Activated CD4-positive, alpha-beta T cell treated with anti-CD3 and anti-CD28 coated beads, Interleukin-2, amount 10 ng/mL, durations not matched to agents 7 days and 5 days (primary cell): ENCODE results near the gene SH3TC1. TPM values are rescaled to one million over a fixed set of nuclear protein-coding genes. Genes with fewer than 3 reads are reported as not detected.

ENCODE experiments used
- CTCF ChIA-PET: fragments of 350-600 bp; sonication (Branson Sonifier 250); formaldehyde crosslinking; loops from one replicate; lab custom pipeline; 2021; ENCODE audit warnings: antibody characterized with exemption; lab: Charles Lee
- POLR2A ChIA-PET: fragments of 350-600 bp; sonication (Branson Sonifier 250); formaldehyde crosslinking; loops from one replicate; lab custom pipeline; 2021; ENCODE audit warnings: antibody characterized with exemption; lab: Charles Lee
- DNase-seq: peaks from one replicate; pipeline ENCODE4 v3.0.0-alpha.2; 2020
- H3K27ac Mint-ChIP-seq: one replicate; pipeline ENCODE4 v1.8.0; 2021; ENCODE audit warnings: mild to moderate bottlenecking, moderate library complexity, mixed read lengths
- H3K27me3 Mint-ChIP-seq: one replicate; pipeline ENCODE4 v1.8.0; 2021; ENCODE audit warnings: mixed read lengths
- H3K36me3 Mint-ChIP-seq: one replicate; pipeline ENCODE4 v1.8.0; 2021; ENCODE audit warnings: low read depth, mixed read lengths
- H3K4me1 Mint-ChIP-seq: one replicate; pipeline ENCODE4 v1.8.0; 2021; ENCODE audit warnings: mixed read lengths
- H3K4me3 Mint-ChIP-seq: one replicate; pipeline ENCODE4 v1.8.0; 2021; ENCODE audit warnings: mild to moderate bottlenecking, moderate library complexity, mixed read lengths
- H3K9me3 Mint-ChIP-seq: one replicate; pipeline ENCODE4 v1.8.0; 2021; ENCODE audit warnings: mixed read lengths
- total RNA-seq, 2 experiments: library from RNA; stranded (reverse); gene quantifications; one replicate each; pipeline ENCODE4 v1.2.3, GENCODE V29; 2021

Gene SH3TC1
- total RNA-seq, 2 experiments from 2014 or later: 8.2 to 10.8 TPM

DNA sequence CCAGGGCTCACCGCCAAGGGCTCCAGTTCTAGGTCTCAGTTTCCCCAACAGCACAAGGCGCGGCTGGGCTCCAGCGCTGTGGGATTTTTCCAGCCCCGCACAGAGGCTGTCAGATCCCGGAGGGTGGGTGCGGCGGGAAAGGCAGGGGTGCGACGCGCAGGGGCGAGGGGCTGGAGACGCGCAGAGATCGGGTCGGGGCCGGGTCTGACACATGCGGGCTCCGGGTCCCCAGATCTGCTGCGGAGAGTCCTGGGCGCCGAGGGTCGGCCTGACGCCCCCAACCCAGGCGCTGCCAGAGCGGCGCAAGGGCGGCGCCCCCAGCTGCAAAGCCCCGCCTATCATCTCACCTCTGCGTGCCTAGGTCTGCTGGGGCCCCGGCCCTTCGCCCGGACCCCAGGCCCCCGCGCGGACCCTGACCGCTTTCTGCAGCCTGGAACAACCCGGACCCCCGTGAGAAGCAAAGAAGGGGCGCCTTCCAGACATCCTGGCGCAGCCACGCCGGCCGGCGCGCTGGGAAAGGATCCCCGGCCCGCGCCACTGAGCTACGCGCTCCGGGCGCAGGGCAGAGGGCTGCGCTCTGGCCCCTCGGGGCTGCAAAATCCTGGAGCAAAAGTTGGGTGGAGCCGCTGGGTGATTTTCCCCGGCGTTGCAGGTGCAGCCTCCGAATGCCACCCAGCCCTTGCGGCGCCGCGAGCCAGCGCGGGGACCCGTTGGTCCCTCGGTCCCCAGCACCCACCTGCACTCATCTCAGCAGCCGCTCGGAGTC is 41.0 kb upstream of the SH3TC1 start:
- peak overlapping the region; percentile 52 for H3K4me3 Mint-ChIP-seq
- no peak for DNase-seq
- H3K4me1 Mint-ChIP-seq: peaks cover 11% of the 10 kb centered on the region
- no peak overlapping the region for H3K27ac Mint-ChIP-seq
- ChIA-PET POLR2A (no interaction called here), CTCF (interaction anchor here (0.6 to 2.1 kb wide), 5 partner anchors 9 to 18 kb away, joined by 3 to 6 read pairs (median 3); no protein-coding TSS in a partner anchor)
- H3K9me3 Mint-ChIP-seq: no peaks in the 10 kb centered on the region
- peaks cover 3% of the 10 kb centered on the region for H3K36me3 Mint-ChIP-seq
- H3K27me3 Mint-ChIP-seq: peaks cover 15% of the 10 kb centered on the region

- Mint-ChIP-seq H3K36me3 (peaks cover 3% of the 10 kb centered on the region), H3K27me3 (peaks cover 15% of the 10 kb centered on the region), H3K27ac (peak within 1 kb of the TSS; percentile 81), H3K4me3 (peak within 1 kb of the TSS; percentile 88), H3K4me1 (peaks cover 11% of the 10 kb centered on the region), H3K9me3 (no peaks in the 10 kb centered on the region)
- ChIA-PET CTCF (interaction anchor here (0.6 to 2.1 kb wide), 6 partner anchors 8 to 19 kb away, joined by 3 to 6 read pairs (median 3); no protein-coding TSS in a partner anchor), POLR2A (interaction anchor here (0.6 kb wide), 1 partner anchor 18 kb away, joined by 3 read pairs; no protein-coding TSS in a partner anchor)
- DNase-seq: peak; percentile 98
These were observed 40.2 kb upstream of the SH3TC1 start, which contains the start of gene ABLIM2 for GRCh38 chr4:8158710-8159536. TSS of gene ABLIM2 (minus strand) at chr4:8158813. CDS start at chr4:8158689, 124 bp downstream.

- CTCF ChIA-PET: interaction anchor here (1.2 to 2.1 kb wide), 4 partner anchors 11 to 19 kb away, joined by 3 to 6 read pairs (median 4); no protein-coding TSS in a partner anchor
- DNase-seq: no peak
- peak overlapping the region; percentile 88 for H3K4me3 Mint-ChIP-seq
- no peak overlapping the region for H3K27ac Mint-ChIP-seq
- H3K36me3 Mint-ChIP-seq: peaks cover 3% of the 10 kb centered on the region
- peaks cover 15% of the 10 kb centered on the region for H3K27me3 Mint-ChIP-seq
- H3K4me1 Mint-ChIP-seq: peaks cover 11% of the 10 kb centered on the region
- no peaks in the 10 kb centered on the region for H3K9me3 Mint-ChIP-seq
- POLR2A ChIA-PET: interaction anchor here (0.6 kb wide), 1 partner anchor 17 kb away, joined by 3 read pairs; no protein-coding TSS in a partner anchor
These were observed 39.4 kb upstream of the SH3TC1 start for GRCh38 chr4:8159537-8160232.

DNA sequence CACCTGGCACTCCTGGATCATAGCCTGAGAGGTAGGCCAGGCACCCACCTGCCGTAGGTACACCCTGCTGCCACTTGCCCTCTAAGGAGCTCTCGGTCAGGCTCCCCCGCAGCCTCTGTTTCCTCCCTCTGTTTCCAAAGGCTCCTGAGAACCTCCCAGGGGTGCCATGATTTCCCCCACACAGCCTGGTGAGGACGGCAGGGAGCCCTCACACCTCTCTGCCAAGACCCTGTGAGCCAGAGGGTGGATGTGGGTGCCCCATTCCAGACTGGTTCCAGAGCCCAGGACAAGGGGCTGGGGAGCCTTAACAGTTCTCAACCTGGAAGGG is 38.9 kb upstream of the SH3TC1 start:
- Mint-ChIP-seq H3K9me3 (no peaks in the 10 kb centered on the region), H3K4me1 (peaks cover 11% of the 10 kb centered on the region), H3K27me3 (peaks cover 15% of the 10 kb centered on the region), H3K36me3 (peaks cover 3% of the 10 kb centered on the region), H3K27ac (no peak overlapping the region), H3K4me3 (peak overlapping the region; percentile 88)
- ChIA-PET POLR2A (no interaction called here), CTCF (interaction anchor here (2.1 kb wide), 1 partner anchor 16 kb away, joined by 6 read pairs; no protein-coding TSS in a partner anchor)
- no peak for DNase-seq

DNA sequence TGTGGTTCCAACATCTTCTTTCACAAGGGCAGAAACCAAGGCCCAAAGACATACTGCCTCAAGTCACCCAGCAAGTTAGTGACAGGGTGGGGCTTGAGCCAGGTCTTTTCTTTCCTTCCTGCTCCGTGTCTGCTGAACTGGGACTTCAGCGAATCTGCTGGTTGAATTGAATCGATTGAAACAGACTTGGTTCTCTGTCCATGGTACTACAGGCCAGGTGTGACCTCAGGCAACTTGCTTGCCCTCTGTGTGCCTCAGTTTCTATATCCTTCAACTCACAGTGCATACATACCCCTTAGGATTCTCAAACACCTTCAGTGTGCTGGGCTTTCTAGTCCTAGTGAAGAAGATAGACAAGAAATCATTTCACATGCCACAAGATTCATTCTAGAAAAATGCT is 38.5 kb upstream of the SH3TC1 start:
- POLR2A ChIA-PET: no interaction called here
- Mint-ChIP-seq H3K9me3 (no peaks in the 10 kb centered on the region), H3K27ac (no peak overlapping the region), H3K4me1 (peaks cover 11% of the 10 kb centered on the region), H3K27me3 (peaks cover 15% of the 10 kb centered on the region), H3K4me3 (peak overlapping the region; percentile 14), H3K36me3 (peaks cover 3% of the 10 kb centered on the region)
- DNase-seq: no peak
- CTCF ChIA-PET: no interaction called here

DNA sequence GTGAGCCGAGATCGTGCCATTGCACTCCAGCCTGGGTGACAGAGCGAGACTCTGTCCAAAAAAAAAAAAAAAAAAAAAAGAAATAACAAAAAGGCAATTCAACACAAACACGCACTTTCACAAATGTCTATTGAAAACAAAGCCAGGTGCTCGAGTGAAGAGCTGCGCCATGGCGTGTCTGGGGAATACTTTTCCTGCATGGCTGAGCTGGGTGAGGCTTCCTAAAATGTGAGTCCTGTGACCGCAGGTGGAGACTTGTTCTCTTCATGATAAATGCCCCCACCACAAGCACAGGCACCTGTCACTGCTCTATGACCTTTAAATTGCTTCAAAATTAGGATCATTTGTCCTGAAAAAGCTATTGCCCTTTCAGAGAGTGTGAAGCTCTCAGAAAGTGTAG is 36.5 kb upstream of the SH3TC1 start:
- POLR2A ChIA-PET: no interaction called here
- H3K4me1 Mint-ChIP-seq: peaks cover 11% of the 10 kb centered on the region
- DNase-seq: no peak
- CTCF ChIA-PET: interaction anchor here (0.7 kb wide), 1 partner anchor 14 kb away, joined by 3 read pairs; no protein-coding TSS in a partner anchor
- H3K4me3 Mint-ChIP-seq: no peak overlapping the region
- H3K36me3 Mint-ChIP-seq: peaks cover 3% of the 10 kb centered on the region
- H3K27me3 Mint-ChIP-seq: peaks cover 8% of the 10 kb centered on the region
- H3K27ac Mint-ChIP-seq: no peak overlapping the region
- H3K9me3 Mint-ChIP-seq: no peaks in the 10 kb centered on the region

DNA sequence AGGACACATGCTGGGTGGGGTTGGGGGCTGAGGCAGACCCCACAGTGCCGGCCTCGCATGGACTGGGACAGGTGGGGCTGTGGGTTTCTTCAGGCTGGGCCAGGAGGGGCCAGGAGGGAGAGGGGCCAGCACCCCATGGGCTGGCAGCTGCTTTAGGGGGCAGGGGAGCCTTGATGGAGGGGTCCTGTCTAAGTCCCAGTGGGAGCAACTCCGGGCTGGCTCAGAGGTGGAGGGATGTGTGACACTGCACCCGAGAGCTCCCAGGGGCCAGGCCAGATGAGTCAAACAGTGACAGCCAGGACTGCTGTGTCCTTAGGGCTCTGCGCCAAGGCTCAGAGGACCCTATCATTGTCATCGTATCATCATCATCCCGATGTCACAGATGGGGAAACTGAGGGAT is 36.1 kb upstream of the SH3TC1 start:
- DNase-seq: no peak
- H3K4me3 Mint-ChIP-seq: no peak overlapping the region
- peaks cover 7% of the 10 kb centered on the region for H3K27me3 Mint-ChIP-seq
- ChIA-PET POLR2A (no interaction called here), CTCF (interaction anchor here (0.7 kb wide), 1 partner anchor 14 kb away, joined by 3 read pairs; no protein-coding TSS in a partner anchor)
- peaks cover 3% of the 10 kb centered on the region for H3K36me3 Mint-ChIP-seq
- peaks cover 4% of the 10 kb centered on the region for H3K9me3 Mint-ChIP-seq
- H3K4me1 Mint-ChIP-seq: peaks cover 11% of the 10 kb centered on the region
- no peak overlapping the region for H3K27ac Mint-ChIP-seq

- Mint-ChIP-seq H3K4me3 (no peak overlapping the region), H3K27me3 (peaks cover 7% of the 10 kb centered on the region), H3K36me3 (peaks cover 3% of the 10 kb centered on the region), H3K9me3 (peaks cover 10% of the 10 kb centered on the region), H3K27ac (no peak overlapping the region), H3K4me1 (peaks cover 11% of the 10 kb centered on the region)
- ChIA-PET CTCF (interaction anchor here (1.0 kb wide), 1 partner anchor 13 kb away, joined by 3 read pairs; no protein-coding TSS in a partner anchor), POLR2A (no interaction called here)
- no peak for DNase-seq
These were observed 35.5 kb upstream of the SH3TC1 start for GRCh38 chr4:8163436-8164193.

DNA sequence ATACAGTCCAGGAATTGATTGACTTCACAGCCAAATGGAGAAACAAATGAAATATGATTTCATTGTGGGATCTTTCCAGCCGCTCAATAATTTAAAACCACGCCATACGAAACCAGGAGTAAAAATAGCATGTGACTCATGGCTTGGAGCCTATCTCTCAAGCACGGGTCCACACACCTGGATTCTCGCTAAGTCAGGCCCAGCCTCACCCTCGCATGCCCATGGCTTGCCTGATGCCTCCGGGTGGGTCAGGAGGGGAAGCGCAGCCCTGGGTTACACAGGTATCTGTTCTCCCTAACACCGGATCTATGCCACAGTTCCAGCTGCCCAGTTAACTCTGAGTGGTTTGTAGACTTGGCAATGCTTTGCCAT is 34.9 kb upstream of the SH3TC1 start:
- Mint-ChIP-seq H3K4me1 (peaks cover 8% of the 10 kb centered on the region), H3K4me3 (no peak overlapping the region), H3K27me3 (peaks cover 3% of the 10 kb centered on the region), H3K9me3 (peaks cover 10% of the 10 kb centered on the region), H3K36me3 (no peaks in the 10 kb centered on the region), H3K27ac (no peak overlapping the region)
- POLR2A ChIA-PET: no interaction called here
- CTCF ChIA-PET: interaction anchor here (1.0 kb wide), 1 partner anchor 12 kb away, joined by 3 read pairs; no protein-coding TSS in a partner anchor
- no peak for DNase-seq

- Mint-ChIP-seq H3K4me3 (no peak overlapping the region), H3K9me3 (peaks cover 13% of the 10 kb centered on the region), H3K36me3 (no peaks in the 10 kb centered on the region), H3K4me1 (peaks cover 5% of the 10 kb centered on the region), H3K27ac (no peak overlapping the region), H3K27me3 (peaks cover 3% of the 10 kb centered on the region)
- POLR2A ChIA-PET: no interaction called here
- DNase-seq: no peak
- CTCF ChIA-PET: no interaction called here
These were observed 34.4 kb upstream of the SH3TC1 start for GRCh38 chr4:8164687-8165086.

DNA sequence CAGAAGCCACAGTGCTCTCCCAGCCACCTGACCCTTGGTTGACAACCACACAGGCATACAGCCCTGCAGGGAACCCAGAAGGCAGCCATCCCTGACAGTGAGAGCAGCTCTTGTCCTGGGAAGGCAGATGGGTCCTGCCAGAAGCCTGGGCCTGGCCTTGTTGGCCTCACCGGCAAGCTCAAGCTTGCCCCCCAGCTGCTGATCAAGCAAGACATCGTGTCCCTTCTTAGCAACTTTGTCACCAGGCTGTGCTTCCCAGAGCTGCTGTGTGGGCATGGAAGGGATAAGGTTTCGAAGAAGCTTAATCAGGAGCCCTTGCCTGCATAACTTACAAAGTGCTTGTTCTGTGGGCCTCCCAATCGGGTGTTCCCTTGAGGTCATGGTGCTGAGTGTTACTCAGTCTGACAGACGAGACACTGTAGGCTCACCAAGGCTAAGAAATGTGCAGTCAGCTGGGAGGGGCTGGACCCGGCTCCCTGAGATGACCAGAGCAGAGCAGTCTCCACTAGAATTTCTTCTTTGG is 33.7 kb upstream of the SH3TC1 start:
- Mint-ChIP-seq H3K4me1 (peaks cover 1% of the 10 kb centered on the region), H3K27ac (no peak overlapping the region), H3K4me3 (no peak overlapping the region), H3K36me3 (no peaks in the 10 kb centered on the region), H3K9me3 (peaks cover 13% of the 10 kb centered on the region), H3K27me3 (no peaks in the 10 kb centered on the region)
- DNase-seq: no peak
- ChIA-PET CTCF (no interaction called here), POLR2A (no interaction called here)
